Psoas muscle (tissue), 8 donors: ENCODE results near the gene NBPF1. TPM values are rescaled to one million over a fixed set of nuclear protein-coding genes. Genes with fewer than 3 reads are reported as not detected.
A peak's percentile ranks its signal among the peaks of the same experiment; 100 is the strongest.
"Not testable (repeated sequence)": the region's sequence is repeated elsewhere in the genome, so short reads cannot be mapped to it uniquely, and the experiment has no call there.

Source experiments
- ATAC-seq, 4 donors: fragments of 200-7000 bp; cut with Tn5 transposase; one replicate each; pipeline ENCODE4 v1.9.1; 2020; ENCODE audit warnings: moderate library complexity in 3 of 4, mild to moderate bottlenecking in 2 of 4
- DNase-seq, 2 donors: peaks; one replicate each; pipeline ENCODE4 v3.0.0-alpha.2; 2020
- H3K27ac ChIP-seq: fragments of 200-600 bp; one replicate; pipeline ENCODE4 v1.8.0; 2022
- H3K27me3 ChIP-seq, 3 donors: fragments of 200-600 bp in 1 of 3; one replicate each; pipeline versions ENCODE4 v1.6.1 to v1.8.0; 2013 to 2022; ENCODE audit warnings: low read length in 2 of 3, mild to moderate bottlenecking in 2 of 3, moderate library complexity in 1 of 3; ENCODE audit not compliant: insufficient read depth in 3 of 3
- H3K36me3 ChIP-seq, 2 donors: fragments of 200-600 bp in 1 of 2; one replicate each; pipeline versions ENCODE4 v1.6.1 to v1.8.0; 2013 to 2022; ENCODE audit warnings: low read depth in 1 of 2, mild to moderate bottlenecking in 1 of 2, moderate library complexity in 1 of 2; ENCODE audit not compliant: insufficient read depth in 1 of 2
- H3K4me1 ChIP-seq: fragments of 200-600 bp; one replicate; pipeline ENCODE4 v1.8.0; 2022
- H3K4me3 ChIP-seq: fragments of 200-600 bp; one replicate; pipeline ENCODE4 v1.8.0; 2022; ENCODE audit warnings: mild to moderate bottlenecking
- H3K9me3 ChIP-seq: fragments of 200-600 bp; one replicate; pipeline ENCODE4 v1.8.0; 2022
- WGBS, 3 donors: extraction: QIAGEN DNeasy Blood & Tissue Kit; methylation state at CpG; one replicate each; pipeline versions ENCODE4 v1.1.6 to v1.1.7; 2013; 5-methylcytosine and 5-hydroxymethylcytosine counted together
- intact Hi-C, 2 donors: fragments of 100-400 bp; cut with DNase I; formaldehyde crosslinking; loops; one replicate each; pipeline versions ENCODE4 v1.11.0 to v1.14.2; 2022
- long read RNA-seq, 2 donors: library from polyadenylated mRNA; unstranded; transcript quantifications; one replicate each; pipeline ENCODE4 v2.0.0, GENCODE V29; 2021
- polyA plus RNA-seq, 3 donors: library from polyadenylated mRNA; stranded (reverse); fragments of 200-250 nt; gene quantifications; one replicate each; pipeline ENCODE4 v1.2.3, GENCODE V29; 2013
- total RNA-seq, 4 donors: library from RNA; stranded (reverse); fragmentation: NEBNext Ultra II Directional in 2 of 4; extraction: Animal tissue kit (Norgen Biotek cat#: 25700) in 2 of 4; gene quantifications; one replicate each; pipeline versions ENCODE4 v1.2.1 to v1.2.4, GENCODE V29; 2021 to 2023
- TF ChIP-seq, protein P1 (sequence below): fragments of 200-600 bp; IDR thresholded peaks from one replicate; pipeline ENCODE4 v1.8.0; 2022; ENCODE audit warnings: antibody characterized with exemption
- donor health status: healthy with polysubstance abuse.
- donor health status: DM: no; HTN: no; CAD: no; lungs with moderate emphysema.
- donor health status: Bipolar disorder and iron deficiency.
- donor health status: healthy.
- donor health status: DM: yes; HTN: yes; CAD: no.
- donor health status: DM: no; HTN: no; CAD: no.
- donor health status: DM: no; HTN: no; CAD: no.
- donor health status: DM: yes; HTN: yes; CAD: no.

NBPF1 gene
- total RNA-seq (10 to 100 TPM in 1 of 4 donors, 1 to 10 TPM in 3; 5.3 to 20.9 (median 7.3) TPM), polyA plus RNA-seq (10 to 100 TPM in 1 of 3 donors, 1 to 10 TPM in 2; 2.4 to 12.5 (median 6.1) TPM)
- long read RNA-seq, donor 1, partial matches to known transcripts: 1 of 5 reads
- long read RNA-seq, donor 1, other reads (novel, unspliced or antisense): 3 of 5 reads
- long read RNA-seq, donor 2, partial matches to known transcripts: 0 of 5 reads
- long read RNA-seq, donor 2, other reads (novel, unspliced or antisense): 4 of 5 reads

GRCh38 chr1:16613185-16614147 is at the start of gene NBPF1:
TSS of gene NBPF1 (minus strand) at chr1:16613564.
- Histone ChIP-seq H3K4me3 (peak within 1 kb of the TSS; percentile 75), H3K4me1 (peaks cover 18% of the 10 kb centered on the region), H3K36me3 (peaks cover 0 to 19% of the 10 kb centered on the region in 2 donors), H3K27ac (peak within 1 kb of the TSS; percentile 80), H3K27me3 (no peaks in the 10 kb centered on the region), H3K9me3 (no peaks in the 10 kb centered on the region)
- TF ChIP-seq, protein P1, sequence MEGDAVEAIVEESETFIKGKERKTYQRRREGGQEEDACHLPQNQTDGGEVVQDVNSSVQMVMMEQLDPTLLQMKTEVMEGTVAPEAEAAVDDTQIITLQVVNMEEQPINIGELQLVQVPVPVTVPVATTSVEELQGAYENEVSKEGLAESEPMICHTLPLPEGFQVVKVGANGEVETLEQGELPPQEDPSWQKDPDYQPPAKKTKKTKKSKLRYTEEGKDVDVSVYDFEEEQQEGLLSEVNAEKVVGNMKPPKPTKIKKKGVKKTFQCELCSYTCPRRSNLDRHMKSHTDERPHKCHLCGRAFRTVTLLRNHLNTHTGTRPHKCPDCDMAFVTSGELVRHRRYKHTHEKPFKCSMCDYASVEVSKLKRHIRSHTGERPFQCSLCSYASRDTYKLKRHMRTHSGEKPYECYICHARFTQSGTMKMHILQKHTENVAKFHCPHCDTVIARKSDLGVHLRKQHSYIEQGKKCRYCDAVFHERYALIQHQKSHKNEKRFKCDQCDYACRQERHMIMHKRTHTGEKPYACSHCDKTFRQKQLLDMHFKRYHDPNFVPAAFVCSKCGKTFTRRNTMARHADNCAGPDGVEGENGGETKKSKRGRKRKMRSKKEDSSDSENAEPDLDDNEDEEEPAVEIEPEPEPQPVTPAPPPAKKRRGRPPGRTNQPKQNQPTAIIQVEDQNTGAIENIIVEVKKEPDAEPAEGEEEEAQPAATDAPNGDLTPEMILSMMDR: no peak
- ATAC-seq (peak; percentile 96 to 98 (median 98)), DNase-seq (peak; percentile 96 to 97)
- WGBS, 3 donors: 0 to 1% (median 0%) methylated on average over 82 of the region's 82 CpGs
- intact Hi-C loops: loop anchor here in 1 of 2 donors (2.0 kb wide), 1 partner anchor 19 kb away; no protein-coding TSS in a partner anchor

DNA sequence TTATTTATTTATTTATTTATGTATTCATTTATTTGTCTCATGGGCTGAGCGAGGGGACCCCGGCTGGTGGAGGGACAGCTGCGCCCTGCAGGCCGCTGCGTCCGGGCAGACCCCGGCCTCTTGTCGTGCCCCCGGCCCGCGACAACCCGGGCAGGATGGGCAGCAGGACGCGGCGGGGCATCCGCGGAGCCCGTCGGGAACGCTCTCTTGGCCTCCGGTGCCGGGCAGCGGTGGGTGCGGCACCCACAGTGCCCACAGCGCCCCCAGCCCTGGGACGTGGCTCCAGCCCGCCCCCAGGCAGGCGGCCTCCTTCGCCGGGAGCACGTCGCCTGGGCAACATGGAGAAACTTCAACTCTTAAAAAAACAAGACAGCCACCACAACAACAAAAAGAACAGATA is 44.9 kb upstream of the NBPF1 start:
- ATAC-seq: peak in 2 of 4 donors; percentile 30 to 35
- WGBS, 3 donors: 85 to 91% (median 86%) methylated on average over 13 to 16 of the region's 32 CpGs

GRCh38 chr1:16656981-16657683 is 43.8 kb upstream of the NBPF1 start:
- H3K4me1 ChIP-seq, H3K27ac ChIP-seq, intact Hi-C loops, H3K4me3 ChIP-seq, H3K36me3 ChIP-seq, H3K27me3 ChIP-seq, H3K9me3 ChIP-seq, DNase-seq: not testable (repeated sequence)
- ATAC-seq: peak in 2 of 4 donors; percentile 23 to 41
- WGBS, 3 donors: 90 to 94% methylated on average over 2 to 3 of the region's 14 CpGs; no CpG with 5 or more reads in 1 of the 3 donors

More for the DNA sequence above, 44.9 kb upstream of the NBPF1 start:
- H3K4me3 ChIP-seq, intact Hi-C loops, DNase-seq, H3K36me3 ChIP-seq, H3K9me3 ChIP-seq, H3K4me1 ChIP-seq, H3K27me3 ChIP-seq, H3K27ac ChIP-seq: not testable (repeated sequence)

DNA sequence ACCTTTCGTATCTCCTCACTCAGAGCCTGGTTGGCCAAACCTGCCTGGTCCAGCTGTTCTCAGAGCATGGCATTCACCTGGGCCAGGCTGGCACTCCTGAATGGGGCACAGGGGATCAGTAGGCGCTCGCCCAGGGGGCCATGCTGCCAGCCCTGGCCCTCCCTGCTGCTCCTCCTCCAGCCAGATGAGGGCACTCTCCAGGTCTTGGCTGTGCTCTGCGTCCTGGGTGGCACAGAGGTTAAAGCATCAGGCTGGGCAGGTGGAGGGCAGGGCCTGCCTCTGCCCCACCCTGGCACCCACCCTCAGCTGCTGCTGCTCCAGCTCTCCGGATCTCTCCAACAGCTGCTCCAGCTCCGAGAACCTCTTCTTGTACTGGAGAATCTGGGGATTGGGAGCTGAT is 43.2 kb upstream of the NBPF1 start:
- intact Hi-C loops, H3K36me3 ChIP-seq, H3K4me3 ChIP-seq, H3K4me1 ChIP-seq, H3K27me3 ChIP-seq, H3K27ac ChIP-seq, H3K9me3 ChIP-seq: not testable (repeated sequence)
- ATAC-seq: peak in 1 of 4 donors; percentile 32
- WGBS, 3 donors: 56% methylated on average over 1 of the region's 6 CpGs; no CpG with 5 or more reads in 2 of the 3 donors
- DNase-seq: peak in 1 of 2 donors; percentile 8

DNA sequence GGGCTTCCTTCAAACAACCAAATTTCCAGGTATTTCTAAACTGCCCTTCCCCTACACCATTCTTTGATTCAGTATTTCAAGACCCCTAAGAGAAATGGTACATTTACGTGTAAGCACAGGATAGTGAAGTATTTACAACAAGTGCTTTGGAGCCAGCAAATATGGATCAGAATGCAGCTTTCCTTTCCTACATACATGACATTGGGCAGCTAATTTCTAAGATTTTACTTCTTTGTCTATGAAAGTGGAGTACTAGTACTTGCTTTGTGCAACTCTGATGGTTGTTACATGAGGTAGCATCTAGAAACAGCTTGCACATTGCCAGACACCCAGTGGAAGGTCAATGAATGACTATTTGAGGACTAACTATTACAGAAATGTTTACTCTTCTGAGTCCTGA is 38.2 kb upstream of the NBPF1 start:
- H3K4me1 ChIP-seq: not testable (repeated sequence)

DNA sequence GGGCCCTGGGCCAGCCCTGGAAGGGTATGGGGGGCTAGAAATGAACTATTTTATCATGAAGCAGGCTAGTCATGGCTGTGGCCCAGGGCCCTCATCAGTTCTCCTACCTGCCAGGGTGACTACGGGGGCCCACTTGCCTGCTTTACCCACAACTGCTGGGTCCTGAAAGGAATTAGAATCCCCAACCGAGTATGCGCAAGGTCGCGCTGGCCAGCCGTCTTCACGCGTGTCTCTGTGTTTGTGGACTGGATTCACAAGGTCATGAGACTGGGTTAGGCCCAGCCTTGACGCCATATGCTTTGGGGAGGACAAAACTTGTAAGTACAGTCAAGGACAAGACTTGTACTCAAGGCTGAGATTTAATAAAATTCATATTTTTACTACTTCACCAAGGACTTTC is 36.6 kb upstream of the NBPF1 start:
- H3K36me3 ChIP-seq, H3K27ac ChIP-seq, ATAC-seq, H3K9me3 ChIP-seq, H3K4me3 ChIP-seq, H3K4me1 ChIP-seq, intact Hi-C loops: not testable (repeated sequence)
- 78 to 91% (median 88%) methylated on average over 8 to 9 of the region's 9 CpGs for WGBS, 3 donors
- H3K27me3 ChIP-seq: peaks cover 0 to 12% (median 2%) of the 10 kb centered on the region in 3 donors
- DNase-seq: peak in 1 of 2 donors; percentile 54

More for the DNA sequence above, 38.2 kb upstream of the NBPF1 start:
- H3K9me3 ChIP-seq, H3K36me3 ChIP-seq, H3K4me3 ChIP-seq, DNase-seq, H3K27ac ChIP-seq, ATAC-seq, intact Hi-C loops, H3K27me3 ChIP-seq: not testable (repeated sequence)
- 94 to 100% (median 97%) methylated on average over 1 of the region's 1 CpG for WGBS, 3 donors

DNA sequence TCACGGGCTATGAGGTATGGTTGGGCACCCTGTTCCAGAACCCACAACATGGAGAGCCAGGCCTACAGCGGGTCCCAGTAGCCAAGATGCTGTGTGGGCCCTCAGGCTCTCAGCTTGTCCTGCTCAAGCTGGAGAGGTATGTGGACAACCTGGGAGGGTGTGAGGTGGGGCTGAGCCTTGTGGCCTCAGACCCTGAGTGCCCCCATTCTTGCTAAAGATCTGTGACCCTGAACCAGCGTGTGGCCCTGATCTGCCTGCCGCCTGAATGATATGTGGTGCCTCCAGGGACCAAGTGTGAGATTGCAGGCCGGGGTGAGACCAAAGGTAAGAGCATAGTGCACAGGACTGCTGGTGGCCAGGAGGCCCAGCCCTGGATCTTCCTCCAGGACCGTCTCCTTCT is 36.0 kb upstream of the NBPF1 start:
- not testable (repeated sequence) for H3K4me1 ChIP-seq
- WGBS, 3 donors: 79 to 93% (median 83%) methylated on average over 2 to 5 of the region's 6 CpGs
- peak; percentile 13 to 39 for DNase-seq

GRCh38 chr1:16648756-16649155 is 35.4 kb upstream of the NBPF1 start:
- peak; percentile 11 to 26 for DNase-seq
- H3K9me3 ChIP-seq, intact Hi-C loops, H3K4me1 ChIP-seq, ATAC-seq, H3K36me3 ChIP-seq, H3K4me3 ChIP-seq, H3K27ac ChIP-seq: not testable (repeated sequence)
- 77 to 80% methylated on average over 6 to 7 of the region's 8 CpGs; no CpG with 5 or more reads in 1 of the 3 donors for WGBS, 3 donors
- H3K27me3 ChIP-seq: peaks cover 0 to 12% (median 2%) of the 10 kb centered on the region in 3 donors

More for the DNA sequence above, 36.0 kb upstream of the NBPF1 start:
- ATAC-seq, H3K36me3 ChIP-seq, H3K9me3 ChIP-seq, H3K4me3 ChIP-seq, intact Hi-C loops, H3K27ac ChIP-seq: not testable (repeated sequence)
- peaks cover 0 to 12% (median 2%) of the 10 kb centered on the region in 3 donors for H3K27me3 ChIP-seq

GRCh38 chr1:16648250-16648649 is 34.9 kb upstream of the NBPF1 start:
- H3K36me3 ChIP-seq, intact Hi-C loops, ATAC-seq, H3K9me3 ChIP-seq, H3K27ac ChIP-seq, H3K4me3 ChIP-seq: not testable (repeated sequence)
- Histone ChIP-seq H3K4me1 (peaks cover 14% of the 10 kb centered on the region), H3K27me3 (peaks cover 0 to 12% (median 2%) of the 10 kb centered on the region in 3 donors)
- WGBS, 3 donors: 18 to 67% (median 23%) methylated on average over 1 to 27 of the region's 32 CpGs
- peak; percentile 19 to 33 for DNase-seq
